Activated CD8-positive, alpha-beta memory T cell treated with anti-CD3 and anti-CD28 coated beads, Interleukin-2, amount 50 U/mL, for 24 hours (primary cell): Measurements from ENCODE around the gene LRRC4.

ENCODE experiments used
- DNase-seq: peaks from one replicate; pipeline ENCODE4 v3.0.0-alpha.2; 2020; ENCODE audit errors: extremely low read depth

The LRRC4 gene

DNA sequence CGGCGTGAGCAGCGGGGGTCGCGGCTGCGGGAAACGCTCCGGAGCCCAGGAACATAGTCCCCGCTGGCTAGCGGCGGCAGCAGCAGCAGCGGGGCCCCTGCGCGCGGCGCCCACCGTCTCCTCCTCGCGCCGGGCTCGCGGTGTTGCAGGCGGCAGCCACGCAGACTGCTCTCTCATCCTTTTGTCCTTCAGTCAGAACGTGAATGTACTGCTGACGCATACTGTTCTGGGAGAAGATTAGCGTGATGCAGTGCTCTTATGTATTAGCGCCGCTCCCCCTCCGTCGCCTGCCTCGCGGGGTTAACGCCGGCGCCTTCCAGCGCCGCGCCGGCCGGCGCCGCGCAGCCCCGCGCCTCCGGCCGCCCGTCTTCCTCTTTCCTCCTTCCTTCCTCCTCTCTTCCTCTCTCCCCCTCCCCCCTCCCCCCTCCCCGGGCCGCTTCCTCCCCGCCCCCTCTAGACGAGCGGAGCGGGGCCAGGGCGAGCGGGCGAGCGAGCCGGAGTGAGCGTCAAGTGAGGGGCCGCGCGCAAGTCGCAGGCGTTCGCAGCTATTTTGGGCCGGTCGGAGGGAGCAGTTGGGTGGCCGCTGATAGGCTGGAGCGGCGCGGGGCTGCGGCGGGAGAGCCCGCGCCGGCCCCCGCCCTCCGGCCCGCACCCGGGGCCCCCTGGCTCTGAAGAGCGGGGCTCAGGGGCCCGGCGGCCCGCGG is 816 bp upstream of the LRRC4 start:
- peak; percentile 14 for DNase-seq

DNA sequence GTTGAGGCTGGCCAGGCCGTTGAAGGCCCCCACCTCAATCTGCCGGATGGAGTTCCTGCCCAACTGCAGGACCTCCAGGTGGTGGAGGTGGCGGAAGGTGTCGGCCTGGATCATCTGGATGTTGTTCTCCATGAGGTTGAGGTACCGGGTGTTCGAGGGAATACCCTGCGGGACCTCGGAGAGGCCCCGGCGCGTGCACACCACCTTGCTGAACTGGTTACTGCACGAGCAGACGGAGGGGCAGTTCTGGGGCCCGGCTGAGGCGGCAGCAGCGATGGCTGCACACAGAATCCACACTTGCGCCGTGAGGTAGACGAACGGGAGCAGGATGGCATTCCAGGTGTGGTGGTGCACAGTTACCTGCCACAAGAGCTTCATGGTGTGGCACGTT is 979 bp downstream of the LRRC4 start:
- DNase-seq = no peak

DNA sequence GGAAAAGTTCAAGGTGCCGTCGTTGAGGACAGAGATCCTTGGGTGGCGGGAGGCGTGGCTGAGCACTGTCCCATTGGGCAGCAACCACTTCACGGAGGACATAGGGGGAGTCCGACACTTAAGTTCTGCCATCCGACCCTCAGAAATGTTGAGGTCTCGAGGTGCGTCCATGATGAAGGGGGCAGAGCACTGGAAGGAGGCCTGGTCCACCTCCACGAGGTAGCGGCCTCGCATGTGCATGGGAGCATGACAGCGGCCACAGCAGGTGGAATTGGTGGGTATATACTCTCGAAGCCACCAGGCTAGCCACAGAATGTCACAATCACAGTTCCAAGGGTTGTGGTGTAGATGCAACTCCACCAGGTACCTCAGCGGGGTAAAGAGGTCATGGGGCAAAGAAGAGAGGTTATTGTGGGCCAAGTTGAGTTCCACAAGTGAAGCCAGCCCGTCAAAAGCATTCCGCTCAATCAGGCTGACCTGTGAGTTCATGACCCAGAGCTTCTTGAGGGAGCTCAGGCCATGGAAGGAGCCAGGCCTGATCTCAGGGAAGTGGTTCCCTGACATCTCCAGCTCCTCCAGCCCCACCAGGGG is 1.7 kb downstream of the LRRC4 start:
- no peak for DNase-seq

DNA sequence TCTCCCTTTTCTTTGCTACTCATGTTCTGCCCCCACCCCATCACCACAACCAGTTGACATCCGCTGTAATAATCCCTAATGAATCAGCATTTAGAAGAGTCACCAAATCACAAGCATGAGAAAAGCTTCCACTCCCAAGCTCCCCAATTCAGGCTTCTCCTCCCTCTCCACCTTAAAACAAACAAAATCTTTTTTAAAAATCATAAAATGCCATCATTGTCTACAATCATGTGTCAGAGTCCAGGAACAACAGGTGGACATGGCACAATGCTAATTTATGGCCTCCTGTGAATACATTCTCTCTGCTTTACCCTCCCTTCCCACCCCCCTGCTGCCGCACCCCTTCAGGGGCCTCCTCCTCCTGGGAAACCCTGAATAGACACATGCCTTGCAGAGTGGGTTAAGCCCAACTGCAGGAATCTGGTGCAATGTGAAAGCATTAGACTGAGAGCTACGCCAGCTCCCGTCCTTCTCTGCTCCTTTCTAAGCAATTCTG is 3.7 kb downstream of the LRRC4 start:
- no peak for DNase-seq

DNA sequence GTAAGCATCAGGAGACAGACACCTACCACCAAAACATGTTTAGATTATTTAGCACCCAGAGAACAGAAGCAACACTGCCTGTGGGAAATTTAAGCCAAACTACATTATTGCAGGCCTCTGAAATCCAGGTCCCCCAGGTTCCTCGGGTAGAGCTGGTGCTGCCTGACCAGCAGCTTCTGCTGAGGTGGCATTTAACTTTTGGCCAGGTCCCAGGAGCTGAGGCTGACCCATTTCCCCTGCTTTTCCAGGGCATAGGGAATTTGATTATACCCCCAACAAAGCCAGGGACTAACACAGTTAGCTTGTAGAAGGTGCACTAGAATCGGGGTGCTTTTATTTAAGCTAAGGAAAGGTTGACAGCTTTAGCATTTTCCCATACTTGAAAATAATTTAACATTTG is 4.7 kb downstream of the LRRC4 start:
- no peak for DNase-seq

DNA sequence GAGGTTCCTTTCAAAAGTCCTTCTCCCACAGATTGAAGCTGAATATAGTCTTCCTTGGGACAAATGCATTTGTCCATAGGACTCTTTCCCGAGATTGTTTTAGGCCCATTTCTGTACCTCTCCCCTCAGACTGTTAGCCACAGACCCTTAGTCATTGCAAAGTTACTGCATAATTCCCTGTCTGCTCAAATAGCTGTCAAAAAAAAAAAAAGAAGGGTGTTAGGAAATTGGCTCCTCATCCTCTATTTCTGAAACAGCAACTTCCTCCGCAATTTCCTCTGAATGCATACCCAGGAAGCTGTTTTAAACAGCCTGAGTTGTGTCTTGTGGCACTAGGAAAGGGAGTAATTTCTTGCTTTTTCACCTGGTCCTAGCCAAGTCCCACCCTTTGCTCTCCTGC is 5.4 kb downstream of the LRRC4 start:
- no peak for DNase-seq

DNA sequence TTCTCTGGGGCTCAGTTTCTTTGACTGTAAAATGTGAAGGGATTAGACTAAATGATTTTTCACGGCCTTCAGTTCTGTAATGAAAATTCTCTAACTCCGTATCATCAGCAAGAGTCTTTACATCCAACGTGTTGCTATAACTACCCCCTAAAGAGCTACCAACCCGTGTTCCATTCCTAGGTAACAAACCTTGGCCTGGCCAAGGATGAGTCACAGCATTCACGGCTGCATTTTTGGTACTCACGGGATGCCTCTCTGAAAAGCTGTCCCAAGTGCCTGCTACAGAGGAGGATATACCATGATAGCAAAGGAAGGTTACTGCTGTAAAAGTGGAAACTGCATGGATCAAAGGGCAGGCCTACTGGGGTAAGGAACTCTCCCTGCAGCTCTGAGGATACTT is 5.9 kb downstream of the LRRC4 start:
- no peak for DNase-seq

DNA sequence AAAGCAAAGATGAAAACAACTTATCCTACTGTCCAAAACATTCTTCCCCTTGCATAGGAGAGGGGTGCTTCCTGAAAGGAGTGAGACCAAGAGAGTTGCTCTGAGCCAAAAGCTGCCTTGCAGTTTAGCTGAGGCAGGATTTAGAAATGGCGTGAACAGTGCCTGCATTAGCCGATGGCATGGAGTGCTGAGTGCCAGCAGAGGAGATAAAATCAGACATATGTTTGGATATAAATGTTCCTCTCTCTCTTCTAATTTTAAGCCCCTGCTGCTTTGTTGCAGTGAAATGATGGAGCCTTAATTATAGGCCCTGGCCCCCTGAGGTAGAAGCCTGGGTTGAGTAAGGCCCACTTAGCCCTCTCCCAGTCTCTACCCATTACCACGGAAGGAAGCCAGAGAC is 7.1 kb downstream of the LRRC4 start:
- DNase-seq = no peak

DNA sequence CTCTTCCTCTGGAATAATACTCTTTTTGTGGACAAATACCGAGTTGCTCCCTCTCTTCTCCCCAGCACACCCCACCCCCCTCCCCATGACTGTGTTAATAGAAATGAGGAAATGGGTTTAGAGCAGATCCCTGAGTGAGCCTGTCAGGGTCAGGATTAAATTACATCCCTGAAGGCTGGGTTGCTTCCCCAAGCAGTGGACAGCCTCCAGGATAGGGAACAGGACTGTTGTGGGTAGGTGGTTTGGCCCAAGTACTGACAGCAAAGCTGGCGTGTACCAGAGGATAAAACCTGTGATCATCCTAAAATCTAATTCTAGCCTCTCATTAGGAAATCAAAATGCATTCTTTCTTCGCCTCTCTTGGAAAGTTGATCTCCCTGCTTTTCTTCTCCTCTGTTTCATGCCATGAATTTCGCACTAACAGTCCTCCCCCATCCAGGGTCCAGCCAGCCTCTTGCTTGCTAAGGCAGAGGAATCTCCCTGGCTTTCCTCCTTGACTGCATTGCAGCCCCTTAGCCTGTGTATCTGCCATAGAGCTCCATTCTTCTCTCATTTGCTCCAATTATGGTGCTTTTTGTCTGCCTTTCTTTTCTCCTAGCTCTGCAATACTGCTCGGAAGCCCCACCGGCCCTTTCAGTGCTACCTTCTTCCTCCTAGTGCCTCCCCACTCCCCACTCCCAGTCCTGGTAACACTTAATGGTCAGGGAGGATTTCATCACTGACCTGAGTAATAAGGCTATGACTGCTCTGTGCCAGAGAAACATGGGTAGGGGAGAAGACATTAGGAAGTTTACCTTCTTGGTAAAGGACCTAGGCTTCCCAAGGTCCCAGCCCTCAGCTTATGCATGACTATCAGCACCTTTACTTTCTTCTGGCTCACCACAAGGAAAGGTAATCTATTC is 8.4 kb downstream of the LRRC4 start:
- DNase-seq = no peak

DNA sequence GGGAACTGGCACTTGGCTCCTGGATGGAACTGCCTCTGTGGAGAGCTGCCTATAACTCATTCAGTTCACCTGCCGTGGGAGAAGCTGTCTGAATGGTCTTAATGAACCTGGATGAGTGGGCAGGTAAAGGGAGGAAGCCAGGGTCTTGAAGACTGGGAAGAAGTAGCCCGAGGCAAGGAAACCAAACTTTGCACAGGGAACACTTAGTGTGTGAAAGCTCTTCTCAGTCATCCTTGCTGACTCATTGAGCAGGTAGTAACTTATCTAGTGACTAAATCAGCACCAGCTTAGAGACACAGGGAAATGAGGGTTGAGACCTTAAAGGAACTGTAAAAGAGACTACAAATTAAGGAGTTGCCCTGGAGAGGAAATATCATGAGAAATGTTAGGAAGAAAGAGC is 9.9 kb downstream of the LRRC4 start:
- no peak for DNase-seq

DNA sequence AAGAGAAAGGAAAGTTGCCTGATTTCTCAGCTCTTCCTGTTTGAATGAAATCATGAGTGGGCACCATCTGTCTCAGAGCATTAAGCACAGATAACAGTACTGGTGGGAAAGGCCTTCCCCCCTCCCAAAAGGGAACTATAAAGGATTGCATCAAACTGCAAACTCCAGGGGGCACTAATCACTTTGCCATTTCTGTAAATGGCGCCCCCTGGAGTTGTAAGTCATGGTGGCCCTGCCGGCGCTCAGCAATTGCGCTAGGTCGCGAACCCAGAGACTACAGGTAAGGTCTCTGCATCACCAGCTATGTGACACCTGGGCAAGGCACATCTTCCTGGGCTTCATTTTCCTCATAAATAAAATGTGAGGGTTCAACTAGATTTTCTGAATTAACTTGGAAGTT is 11.1 kb downstream of the LRRC4 start:
- no peak for DNase-seq

DNA sequence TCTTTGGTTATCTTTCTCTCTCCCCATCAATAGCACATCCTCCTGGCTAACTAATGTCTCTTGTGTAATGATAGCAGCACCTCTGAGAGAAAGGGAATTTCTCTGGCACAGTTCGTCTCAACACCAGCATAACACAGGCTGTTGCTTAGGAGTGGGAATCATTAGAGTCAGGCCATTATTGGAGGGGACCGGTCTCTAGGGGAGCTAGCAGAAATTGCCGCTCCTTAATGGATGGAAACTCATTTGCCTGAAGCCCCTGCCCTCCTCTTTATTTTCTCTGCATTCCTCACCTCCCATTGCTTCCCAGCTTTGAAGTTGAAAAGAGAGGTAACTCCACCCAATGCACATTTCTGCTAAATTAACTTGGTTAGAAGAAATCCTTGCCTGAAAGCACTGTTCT is 11.9 kb downstream of the LRRC4 start:
- no peak for DNase-seq

DNA sequence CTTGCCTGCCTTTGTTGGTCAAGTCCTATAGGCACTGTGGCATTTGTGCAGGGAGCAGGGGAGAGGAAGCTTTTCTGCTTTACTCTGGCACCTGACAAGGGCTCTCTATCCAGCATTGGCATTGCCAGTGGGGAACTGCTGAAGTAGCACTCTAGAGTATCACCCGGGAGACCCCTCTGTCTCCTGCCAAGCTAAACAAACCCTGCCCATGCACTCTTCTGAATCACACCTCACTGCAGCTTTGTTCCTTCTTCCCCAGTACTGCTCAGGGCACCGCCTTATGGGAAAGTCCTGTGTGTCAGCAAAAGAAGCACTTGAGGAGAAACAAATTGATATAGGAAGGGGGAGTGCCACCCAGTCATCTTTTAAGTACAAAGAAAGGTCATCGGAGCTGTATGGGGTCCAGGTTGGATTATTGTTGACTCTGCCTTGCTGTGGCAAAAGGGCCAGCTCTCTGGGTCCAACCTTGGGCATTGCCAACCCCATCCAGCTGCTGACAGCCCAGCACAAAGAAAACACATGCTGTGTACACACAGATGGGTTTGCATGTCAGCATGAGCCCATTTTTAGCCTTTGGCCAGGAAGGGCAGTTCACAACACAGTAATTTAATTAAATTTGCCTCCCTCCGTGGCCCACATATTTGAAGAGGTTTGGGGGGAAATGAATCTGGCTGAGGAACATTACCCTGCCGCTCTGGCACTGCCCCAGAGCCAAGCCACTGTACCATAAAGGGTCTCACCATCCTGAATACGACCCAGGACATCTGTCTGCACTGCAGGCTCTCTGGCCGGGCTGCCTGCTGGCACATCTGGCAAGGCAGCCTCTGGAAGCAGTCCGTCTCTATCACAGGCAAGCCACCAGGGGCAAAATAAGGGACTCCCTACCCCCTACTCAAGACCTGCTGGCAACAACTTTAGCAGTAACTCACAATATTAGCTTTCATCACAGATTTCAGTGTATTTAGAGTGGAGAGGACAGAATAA is 13.1 kb downstream of the LRRC4 start:
- DNase-seq = no peak

DNA sequence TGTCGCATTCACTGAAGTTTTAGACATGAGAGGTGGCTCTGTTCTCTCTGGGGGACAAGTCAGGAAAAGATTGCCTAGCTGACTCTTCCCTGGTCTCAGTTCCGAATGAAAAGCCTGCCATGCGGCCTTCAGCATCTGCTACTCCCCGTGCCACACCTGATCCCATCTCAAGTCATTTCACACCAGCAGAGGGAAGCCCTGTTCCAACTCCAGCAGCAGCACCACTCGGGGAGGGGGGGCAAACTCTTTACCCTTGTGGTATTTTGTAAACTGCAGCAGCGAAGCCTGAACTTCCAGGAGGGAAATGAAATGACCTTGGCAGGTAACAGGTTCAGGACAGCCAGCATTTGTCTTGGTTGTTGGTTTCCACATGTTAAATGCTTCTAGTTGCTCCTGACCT is 13.8 kb downstream of the LRRC4 start:
- no peak for DNase-seq

DNA sequence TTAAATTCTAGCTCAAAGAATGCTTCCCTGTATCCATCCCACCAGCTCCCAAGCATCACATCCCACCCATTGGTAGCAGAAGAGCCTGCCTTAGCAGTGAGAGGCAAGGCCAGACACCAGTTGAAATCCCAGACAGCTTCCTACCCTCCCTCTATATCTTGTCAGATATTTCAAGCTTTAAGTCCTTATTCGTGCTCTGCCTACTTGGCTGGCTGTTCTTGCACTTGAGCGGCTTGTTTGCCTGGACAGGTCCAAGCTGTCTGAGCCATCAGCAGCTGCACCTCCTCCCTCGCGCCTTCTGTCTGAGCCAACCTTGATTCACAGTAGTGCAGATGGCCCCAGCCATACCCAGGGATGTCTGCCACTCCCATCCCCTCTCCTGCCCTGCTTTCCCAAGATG is 16.4 kb downstream of the LRRC4 start:
- no peak for DNase-seq

DNA sequence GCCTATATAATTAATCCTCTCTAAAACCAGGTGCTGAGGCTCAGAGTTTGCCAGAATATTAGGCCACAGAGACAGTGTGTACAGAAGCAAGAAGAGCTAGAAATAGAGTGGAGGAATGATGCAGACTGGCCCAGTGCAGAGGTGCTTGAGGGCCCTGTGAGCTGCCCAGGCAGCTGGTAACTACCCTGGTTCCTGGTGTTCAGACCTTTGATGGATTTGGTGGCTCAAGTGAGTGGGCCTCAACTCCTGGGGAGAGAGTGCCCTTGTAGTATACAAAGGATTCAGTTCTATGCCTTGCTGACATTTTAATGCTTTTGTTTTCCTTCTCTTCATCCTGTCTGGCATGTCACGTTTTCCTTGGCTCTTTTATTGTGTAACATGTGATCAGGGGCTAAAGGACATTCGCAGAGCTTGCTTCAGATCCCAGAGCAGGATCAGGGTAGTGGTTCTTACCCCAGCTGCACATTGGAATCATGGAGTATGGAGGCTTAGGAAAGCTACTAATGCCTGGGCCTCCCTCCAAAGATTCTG is 20.0 kb downstream of the LRRC4 start:
- DNase-seq = no peak

DNA sequence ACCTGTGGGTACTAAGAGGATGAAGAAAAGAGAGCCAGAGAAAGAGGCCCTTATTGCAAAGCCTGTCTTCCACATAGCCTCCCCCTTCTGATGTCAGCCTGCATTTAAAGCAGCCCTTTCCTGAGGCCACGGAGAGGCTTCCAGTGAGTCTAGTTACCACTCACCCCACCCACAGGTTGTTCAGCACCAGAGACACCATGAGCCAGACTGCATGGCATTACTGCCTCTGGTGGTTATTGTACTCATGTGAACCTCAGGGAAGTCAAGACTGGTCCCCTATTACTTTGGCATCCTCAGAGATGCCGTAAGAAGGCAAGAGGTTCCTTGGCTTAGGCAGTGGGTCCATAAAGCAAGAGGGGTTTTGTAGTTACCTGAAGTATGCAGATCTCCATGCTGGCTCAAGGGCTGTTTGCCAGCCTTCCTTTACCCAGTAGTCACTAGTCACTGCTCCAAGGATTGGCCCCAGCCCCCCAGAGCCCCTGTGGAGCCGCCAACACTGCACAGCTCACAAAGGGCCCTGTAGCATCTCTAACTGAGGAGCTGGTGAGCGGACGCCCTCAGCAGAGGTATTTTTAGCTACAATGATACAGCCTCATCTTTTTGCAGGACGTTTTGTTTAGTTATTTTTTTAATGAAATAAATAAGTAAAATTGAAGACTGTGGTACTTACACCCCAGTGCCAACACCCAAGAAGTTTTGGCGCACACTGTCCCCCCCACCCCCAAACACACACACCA is 20.7 kb downstream of the LRRC4 start:
- DNase-seq = no peak

DNA sequence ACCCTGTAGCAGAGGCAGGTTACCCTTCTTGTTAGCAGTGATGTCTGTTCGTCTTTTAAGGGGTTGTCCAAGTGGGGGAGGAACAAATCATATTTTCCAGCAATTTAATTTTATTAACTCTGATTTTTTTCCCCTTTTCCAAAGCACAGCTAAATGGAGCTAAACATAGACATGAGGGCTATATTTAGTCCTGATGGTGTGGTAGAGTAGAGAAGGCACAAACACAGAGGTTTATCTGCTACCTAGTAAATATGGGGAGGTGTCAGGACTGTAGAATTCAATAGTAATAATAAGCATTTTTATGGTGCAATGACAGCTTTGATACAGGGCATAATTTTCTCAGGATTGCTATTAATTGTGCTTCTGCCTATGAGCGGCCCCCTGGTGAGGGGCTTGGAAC is 22.5 kb downstream of the LRRC4 start:
- no peak for DNase-seq

DNA sequence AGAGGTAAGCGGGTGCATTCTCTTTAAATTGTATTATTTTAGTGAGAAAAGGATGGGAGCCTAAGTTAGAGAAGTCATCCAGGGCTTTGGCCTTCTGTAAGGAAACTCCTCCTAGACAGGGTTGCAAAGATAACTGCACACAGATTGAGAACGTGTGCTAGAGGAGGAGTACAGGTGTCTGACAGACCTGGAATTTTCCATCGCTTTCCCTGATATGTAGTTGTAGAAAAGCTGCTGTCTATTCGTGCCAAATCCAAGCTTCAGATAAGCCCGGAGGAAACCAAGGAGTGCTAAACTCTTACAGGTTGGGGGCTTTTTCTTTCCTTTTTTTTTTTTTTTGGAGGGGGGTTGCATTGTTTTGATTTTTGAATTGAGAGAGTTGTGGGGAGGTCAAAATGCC is 23.1 kb downstream of the LRRC4 start:
- no peak for DNase-seq

DNA sequence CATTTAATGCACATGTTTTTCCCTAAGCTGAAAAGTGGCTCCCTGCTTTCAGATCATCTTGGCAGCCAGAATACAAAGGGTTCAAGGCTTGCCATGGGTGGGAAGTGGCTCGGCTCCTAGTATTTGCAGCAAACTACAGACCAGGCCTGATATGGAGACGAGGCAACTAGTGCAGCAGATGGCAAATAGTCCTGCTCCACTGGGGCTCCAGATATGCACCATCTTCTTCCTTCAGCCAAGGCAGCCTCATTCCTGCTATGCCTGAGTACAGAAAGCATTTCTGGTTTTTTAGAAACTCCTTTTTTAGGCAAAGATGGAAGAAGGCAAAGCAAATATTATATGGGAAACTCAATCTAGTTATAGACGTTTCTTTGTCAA is 23.9 kb downstream of the LRRC4 start:
- no peak for DNase-seq
